OCI-M2 (cell line): ENCODE data around the gene RBMXL3.

Experiments
- DNase-seq: peaks from one replicate; lab custom pipeline; 2025; ENCODE audit not compliant: unreplicated experiment; lab: John Stamatoyannopoulos, UW

Gene RBMXL3

DNA sequence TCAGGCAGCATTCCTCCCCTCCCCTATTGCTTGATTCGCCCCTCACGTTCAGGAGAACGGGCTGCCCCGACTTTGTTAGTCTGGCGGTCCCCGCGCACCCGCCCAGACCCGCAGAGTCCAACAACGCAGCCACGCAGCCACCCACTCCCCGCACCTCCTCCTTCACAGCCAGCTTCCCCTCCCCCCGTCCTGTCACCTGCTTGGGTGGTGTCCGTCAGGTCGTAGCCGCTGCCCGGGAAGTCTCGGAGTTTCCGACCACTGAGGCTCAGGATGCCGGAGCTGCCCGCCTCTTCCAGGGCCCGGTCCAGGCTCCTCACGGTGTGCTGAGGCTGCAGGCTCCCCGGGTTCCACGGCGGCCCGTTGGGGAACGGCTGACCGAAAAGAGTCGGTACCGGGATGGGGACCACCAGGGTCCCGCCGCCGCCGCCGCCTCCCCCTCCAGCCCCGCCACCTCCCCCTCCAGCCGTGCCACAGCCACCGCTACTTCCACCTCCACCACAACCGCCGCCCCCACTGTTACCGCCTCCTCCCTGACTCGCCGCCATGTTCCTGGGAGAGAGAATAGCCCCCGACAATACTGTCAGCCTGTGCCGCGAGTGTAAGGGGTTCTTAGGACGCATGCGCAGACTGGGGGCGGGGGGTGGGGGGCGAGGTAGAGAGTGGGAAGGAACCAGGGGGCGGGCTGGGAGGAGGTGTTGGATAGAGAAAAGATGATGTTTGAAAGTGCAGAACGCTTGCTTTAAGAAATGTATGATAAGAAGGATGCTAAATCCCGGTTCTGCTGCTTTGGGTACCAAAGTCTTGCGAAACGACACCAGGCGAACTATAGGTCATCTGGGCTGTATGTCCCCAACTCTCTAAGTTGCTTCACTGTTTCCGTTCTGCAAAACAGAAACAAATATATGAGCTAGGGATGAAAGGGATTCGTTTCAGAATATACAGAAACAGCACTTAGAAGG, 44.6 kb downstream of the RBMXL3 start, which contains the start of gene LRCH2:
Gene LRCH2 (minus strand): TSS at position 600 of the 959 bp plus-strand sequence. CDS start 55 bp downstream, at position 545.
- DNase-seq: no peak

DNA sequence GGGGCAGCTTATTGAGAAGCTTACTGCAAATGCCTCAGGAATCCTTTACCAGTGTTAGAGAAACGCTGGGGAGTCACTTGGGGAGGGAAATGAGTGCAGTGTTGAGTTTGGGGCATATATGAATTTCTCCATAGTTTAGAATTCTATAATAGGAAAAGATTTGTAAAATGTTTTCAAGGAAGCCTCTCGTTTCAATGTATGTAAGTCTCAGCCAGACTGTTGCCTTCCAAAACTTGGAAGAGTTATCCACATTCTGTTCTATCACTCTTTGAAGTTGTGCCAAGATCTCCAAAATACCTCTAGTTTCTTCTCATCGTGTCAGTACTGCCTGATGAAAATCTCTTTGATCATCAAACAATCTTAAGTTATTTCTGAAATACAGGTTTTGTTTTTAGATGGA, 45.3 kb downstream of the RBMXL3 start:
- no peak for DNase-seq

DNA sequence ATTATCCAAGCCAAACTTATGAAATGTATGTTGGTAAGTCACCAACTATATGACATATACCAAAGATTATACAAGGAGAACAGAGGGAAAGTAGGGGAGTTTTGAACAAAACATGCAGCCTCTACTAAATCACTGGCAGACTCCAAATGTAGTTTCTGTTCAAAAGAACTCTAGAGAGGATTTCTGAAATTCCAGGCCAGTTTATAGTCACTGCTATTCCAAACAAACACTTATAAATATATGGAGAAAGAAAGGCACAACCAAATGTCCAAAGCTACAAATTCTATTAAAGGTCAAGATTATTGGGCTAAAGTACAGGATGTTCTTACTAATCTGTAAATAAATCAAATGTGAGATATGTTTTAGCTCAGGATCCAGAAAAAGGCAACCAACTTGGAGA, 47.4 kb downstream of the RBMXL3 start:
- no peak for DNase-seq

DNA sequence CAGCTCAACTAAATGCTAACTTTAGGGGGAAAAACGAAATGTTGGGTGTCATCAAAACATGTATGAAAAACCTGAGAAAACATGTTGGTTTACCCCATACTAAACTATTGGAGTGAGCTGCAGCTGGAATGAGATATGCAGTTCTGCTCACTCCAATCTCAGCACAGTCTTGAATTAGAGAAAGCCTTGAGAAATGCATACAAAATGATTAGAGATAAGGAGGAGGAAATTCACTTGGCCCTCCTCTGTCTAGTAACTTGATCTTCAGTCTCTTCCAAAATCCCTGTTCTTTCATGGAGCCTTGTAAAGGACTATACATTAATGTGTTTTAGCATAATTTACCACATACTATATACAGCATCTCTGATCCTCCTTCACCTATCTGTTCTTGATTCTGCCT, 47.8 kb downstream of the RBMXL3 start:
- no peak for DNase-seq
